ENCODE results near the gene NUP42. TPM values are rescaled to one million over a fixed set of nuclear protein-coding genes. Genes with fewer than 3 reads are reported as not detected.

NUP42 gene
- total RNA-seq, 1 experiment from 2014 or later, result 62.8 TPM

GRCh38 chr7:23246555-23246954 is 64.7 kb downstream of the NUP42 start, which contains the start of gene GPNMB:
TSS of gene GPNMB (plus strand) at chr7:23246775. CDS start at chr7:23246858, 83 bp downstream.
- Mint-ChIP-seq H3K36me3 (ENCODE audit: insufficient read depth, unreplicated experiment) (peaks cover 6% of the 10 kb centered on the region), H3K9me3 (ENCODE audit: low read depth, unreplicated experiment) (peaks cover under 1% of the 10 kb centered on the region), H3K4me1 (ENCODE audit: low read depth, unreplicated experiment) (peaks cover 18% of the 10 kb centered on the region), H3K4me3 (ENCODE audit: low read depth, unreplicated experiment) (peak within 1 kb of the TSS; percentile 19), H3K27ac (ENCODE audit: unreplicated experiment) (peak within 1 kb of the TSS; percentile 73), H3K27me3 (ENCODE audit: unreplicated experiment) (peaks cover 17% of the 10 kb centered on the region)
- no TSS peak for BruUV-seq (replicated peaks)
- CTCF ChIA-PET, result no interaction called here
- peak; percentile 35 for DNase-seq
- no peak for TF ChIP-seq CTCF (IDR thresholded peaks at IDR 0.05; ENCODE audit: unreplicated experiment)
- intact Hi-C loops (cut with micrococcal nuclease; ENCODE audit: unreplicated experiment), result loop anchor here (10.0 kb wide), 1 partner anchor 162 kb away; no protein-coding TSS in a partner anchor

- Mint-ChIP-seq H3K27ac (ENCODE audit: unreplicated experiment) (peak overlapping the region; percentile 73), H3K4me3 (ENCODE audit: low read depth, unreplicated experiment) (peak overlapping the region; percentile 19), H3K9me3 (ENCODE audit: low read depth, unreplicated experiment) (peaks cover 5% of the 10 kb centered on the region), H3K27me3 (ENCODE audit: unreplicated experiment) (peaks cover 22% of the 10 kb centered on the region), H3K36me3 (ENCODE audit: insufficient read depth, unreplicated experiment) (peaks cover 6% of the 10 kb centered on the region), H3K4me1 (ENCODE audit: low read depth, unreplicated experiment) (peaks cover 18% of the 10 kb centered on the region)
- no peak for DNase-seq
- no peak for TF ChIP-seq CTCF (IDR thresholded peaks at IDR 0.05; ENCODE audit: unreplicated experiment)
- CTCF ChIA-PET, result no interaction called here
- intact Hi-C loops (cut with micrococcal nuclease; ENCODE audit: unreplicated experiment), result loop anchor here (10.0 kb wide), 1 partner anchor 162 kb away; no protein-coding TSS in a partner anchor
- BruUV-seq (replicated peaks), result no TSS peak
These were observed 65.3 kb downstream of the NUP42 start for GRCh38 chr7:23247046-23247602.

GRCh38 chr7:23247603-23248335 is 65.9 kb downstream of the NUP42 start:
- CTCF ChIA-PET, result interaction anchor here (0.6 kb wide), 1 partner anchor 374 kb away, joined by 3 read pairs; no protein-coding TSS in a partner anchor
- Mint-ChIP-seq H3K4me1 (ENCODE audit: low read depth, unreplicated experiment) (peaks cover 18% of the 10 kb centered on the region), H3K4me3 (ENCODE audit: low read depth, unreplicated experiment) (no peak overlapping the region), H3K27me3 (ENCODE audit: unreplicated experiment) (peaks cover 29% of the 10 kb centered on the region), H3K27ac (ENCODE audit: unreplicated experiment) (no peak overlapping the region), H3K36me3 (ENCODE audit: insufficient read depth, unreplicated experiment) (peaks cover 6% of the 10 kb centered on the region), H3K9me3 (ENCODE audit: low read depth, unreplicated experiment) (peaks cover 5% of the 10 kb centered on the region)
- intact Hi-C loops (cut with micrococcal nuclease; ENCODE audit: unreplicated experiment), result loop anchor here (10.0 kb wide), 1 partner anchor 163 kb away; no protein-coding TSS in a partner anchor
- TF ChIP-seq CTCF (IDR thresholded peaks at IDR 0.05; ENCODE audit: unreplicated experiment), result no peak
- BruUV-seq (replicated peaks), result no TSS peak
- no peak for DNase-seq

- no TSS peak for BruUV-seq (replicated peaks)
- H3K27ac Mint-ChIP-seq (ENCODE audit: unreplicated experiment), result no peak overlapping the region
- peaks cover 5% of the 10 kb centered on the region for H3K9me3 Mint-ChIP-seq (ENCODE audit: low read depth, unreplicated experiment)
- DNase-seq, result no peak
- H3K36me3 Mint-ChIP-seq (ENCODE audit: insufficient read depth, unreplicated experiment), result peaks cover 6% of the 10 kb centered on the region
- CTCF ChIA-PET, result interaction anchor here (1.1 kb wide), 1 partner anchor 163 kb away, joined by 3 read pairs; no protein-coding TSS in a partner anchor
- no peak for TF ChIP-seq CTCF (IDR thresholded peaks at IDR 0.05; ENCODE audit: unreplicated experiment)
- H3K27me3 Mint-ChIP-seq (ENCODE audit: unreplicated experiment), result peaks cover 40% of the 10 kb centered on the region
- peaks cover 18% of the 10 kb centered on the region for H3K4me1 Mint-ChIP-seq (ENCODE audit: low read depth, unreplicated experiment)
- intact Hi-C loops (cut with micrococcal nuclease; ENCODE audit: unreplicated experiment), result loop anchor here (10.0 kb wide), 1 partner anchor 165 kb away; no protein-coding TSS in a partner anchor
- no peak overlapping the region for H3K4me3 Mint-ChIP-seq (ENCODE audit: low read depth, unreplicated experiment)
These were observed 67.6 kb downstream of the NUP42 start for GRCh38 chr7:23249486-23249885.

Other genes starting within 250 kb of the NUP42 start
- 12.7 and 14.2 TPM in 2 replicates for gene HYCC1, start 167.9 kb upstream of the NUP42 start, total RNA-seq (2022)
- gene KLHL7, start 76.3 kb upstream of the NUP42 start, total RNA-seq (2022), result 35.2 and 37.8 TPM in 2 replicates
- gene GPNMB, start 64.7 kb downstream of the NUP42 start, total RNA-seq (2022), result 5.8 and 6.1 TPM in 2 replicates
- gene MALSU1, start 117.3 kb downstream of the NUP42 start, total RNA-seq (2022), result 108 and 114 TPM in 2 replicates